Endothelial cell of umbilical vein (primary cell): ENCODE measurements around the gene METTL14. TPM values are rescaled to one million over a fixed set of nuclear protein-coding genes. Genes with fewer than 3 reads are reported as not detected.

Experiments used
- BruUV-seq: library from RNA; stranded (reverse); fragments of 400-500 nt; replicated peaks from 2 replicates; lab custom pipeline; 2021; lab: Mats Ljungman, UMichigan
- CTCF ChIA-PET: fragments of 300-600, 350-600 bp; sonication (Branson Sonifier 250); formaldehyde crosslinking; loops from one replicate; lab custom pipeline; 2021; ENCODE audit warnings: antibody characterized with exemption, inconsistent platforms; lab: Charles Lee
- POLR2A ChIA-PET: fragments of 300-600, 350-600 bp; sonication (Branson Sonifier 250); formaldehyde crosslinking; loops from one replicate; lab custom pipeline; 2021; ENCODE audit warnings: antibody characterized with exemption, inconsistent platforms; lab: Charles Lee
- DNase-seq: peaks from one replicate; pipeline ENCODE4 v3.0.0-alpha.2; 2011; ENCODE audit warnings: low read depth, low spot score
- FAIRE-seq: peaks from 2 replicates; lab custom pipeline; 2011; peaks lifted over from hg19 to GRCh38; lab: Jason Lieb, UNC
- H2AFZ ChIP-seq: 2 replicates; pipeline ENCODE4 v1.6.0; 2012; ENCODE audit warnings: low read depth, low read length, control low read depth, inconsistent platforms
- H3K27ac ChIP-seq: 2 replicates; pipeline ENCODE4 v1.5.1; 2011; ENCODE audit warnings: low read depth, mild to moderate bottlenecking, control low read depth, low read length, moderate library complexity; ENCODE audit not compliant: insufficient read depth
- H3K27me3 ChIP-seq, 2 experiments: 2 replicates each; pipeline versions ENCODE4 v1.6.0 to v1.6.1; 2011; ENCODE audit warnings: low read length in 2 of 2, mixed read lengths in 1 of 2; ENCODE audit not compliant: control insufficient read depth in 2 of 2, insufficient read depth in 2 of 2
- H3K36me3 ChIP-seq, 2 experiments: 2 replicates in 1 of 2; 3 replicates in 1 of 2; pipeline ENCODE4 v1.5.1; 2011; ENCODE audit warnings: low read length in 2 of 2, mild to moderate bottlenecking in 1 of 2, moderate library complexity in 1 of 2; ENCODE audit not compliant: control insufficient read depth in 2 of 2, insufficient read depth in 2 of 2; ENCODE audit errors: extremely low read depth in 1 of 2
- H3K4me1 ChIP-seq: 3 replicates; pipeline ENCODE4 v1.5.1; 2011; ENCODE audit warnings: mild to moderate bottlenecking, low read length; ENCODE audit not compliant: control insufficient read depth, insufficient read depth; ENCODE audit errors: extremely low read depth
- H3K4me2 ChIP-seq: 2 replicates; pipeline ENCODE4 v1.6.1; 2011; ENCODE audit warnings: low read length, control low read depth, mixed read lengths; ENCODE audit not compliant: insufficient read depth
- H3K4me3 ChIP-seq, 3 experiments: fragments of 200-600 bp in 1 of 3; sonication (generic), shearing (Covaris generic) in 1 of 3; replicated peaks in 1 of 3; 2 replicates each; pipeline ENCODE4 v1.5.1; 2011 to 2016; ENCODE audit warnings: control low read depth in 3 of 3, low read length in 3 of 3, mild to moderate bottlenecking in 2 of 3, inconsistent platforms in 1 of 3, low read depth in 1 of 3, moderate library complexity in 1 of 3; ENCODE audit not compliant: insufficient read depth in 1 of 3
- H3K79me2 ChIP-seq: 2 replicates; pipeline ENCODE4 v1.6.0; 2012; ENCODE audit warnings: low read length, inconsistent platforms; ENCODE audit not compliant: control insufficient read depth, insufficient read depth
- H3K9ac ChIP-seq: replicated peaks from 2 replicates; pipeline ENCODE3; 2011; ENCODE audit warnings: low read length, control low read depth; ENCODE audit not compliant: insufficient read depth; ENCODE audit errors: extremely low read depth
- H3K9me1 ChIP-seq: replicated peaks from 3 replicates; pipeline ENCODE4 v1.6.0; 2011; ENCODE audit warnings: mild to moderate bottlenecking, low read length; ENCODE audit not compliant: control insufficient read depth, insufficient read depth; ENCODE audit errors: extremely low read depth
- H3K9me3 ChIP-seq: replicated peaks from 2 replicates; pipeline ENCODE4 v1.5.1; 2012; ENCODE audit warnings: low read length, inconsistent platforms; ENCODE audit not compliant: control insufficient read depth, insufficient read depth
- H4K20me1 ChIP-seq: replicated peaks from 2 replicates; pipeline ENCODE3; 2011; ENCODE audit warnings: mild to moderate bottlenecking, low read length; ENCODE audit not compliant: control insufficient read depth, insufficient read depth; ENCODE audit errors: extremely low read depth
- CTCF ChIP-seq, 2 donors: IDR thresholded peaks; 1 replicate in 1 of 2; 2 replicates in 1 of 2; pipeline ENCODE4 v1.5.1; 2011; ENCODE audit warnings: low read length in 2 of 2, mild to moderate bottlenecking in 2 of 2, moderate library complexity in 2 of 2, control low read depth in 1 of 2, inconsistent platforms in 1 of 2, low read depth in 1 of 2; ENCODE audit not compliant: insufficient read depth in 1 of 2; ENCODE audit errors: extremely low read depth in 1 of 2
- EZH2 ChIP-seq: IDR thresholded peaks from 2 replicates; pipeline ENCODE4 v1.6.1; 2012; ENCODE audit warnings: borderline replicate concordance, low read depth, mild to moderate bottlenecking, moderate library complexity, low read length, inconsistent platforms; ENCODE audit not compliant: severe bottlenecking
- FOS ChIP-seq: IDR thresholded peaks from 2 replicates; pipeline ENCODE4 v1.6.1; 2011; ENCODE audit warnings: mild to moderate bottlenecking, low read length, moderate library complexity, borderline replicate concordance; ENCODE audit not compliant: insufficient read depth
- GATA2 ChIP-seq: IDR thresholded peaks from 2 replicates; pipeline ENCODE4 v1.7.0; 2011; ENCODE audit warnings: low read depth, mild to moderate bottlenecking, moderate library complexity, mixed read lengths, low read length; ENCODE audit not compliant: insufficient read length, insufficient read depth
- JUN ChIP-seq: IDR thresholded peaks from 2 replicates; pipeline ENCODE4 v1.6.1; 2011; ENCODE audit warnings: borderline replicate concordance, low read depth; ENCODE audit not compliant: insufficient read length, insufficient read depth
- MAX ChIP-seq: IDR thresholded peaks from 2 replicates; pipeline ENCODE4 v1.6.1; 2011; ENCODE audit not compliant: insufficient read depth, insufficient read length
- MYC ChIP-seq: IDR thresholded peaks from one replicate; pipeline ENCODE4 v1.6.1; 2011; ENCODE audit warnings: mild to moderate bottlenecking, low read depth, low read length
- POLR2A ChIP-seq: IDR thresholded peaks from 2 replicates; pipeline ENCODE4 v1.6.1; 2012; ENCODE audit warnings: low read depth, mild to moderate bottlenecking, control low read depth, low read length
- POLR2AphosphoS5 ChIP-seq: IDR thresholded peaks from 2 replicates; pipeline ENCODE4 v1.6.1; 2012; ENCODE audit warnings: low read depth, mild to moderate bottlenecking, control low read depth, low read length, moderate library complexity; ENCODE audit not compliant: insufficient read depth
- dilution Hi-C: fragments of 300-500 bp; cut with MboI; formaldehyde crosslinking; loops from one replicate; pipeline ENCODE4 v1.15.0; 2019; ENCODE audit warnings: low sequenced_read_pairs; ENCODE audit not compliant: extremely low pct_ligation_motif_present
- intact Hi-C: fragments of 100-400 bp; cut with micrococcal nuclease; formaldehyde crosslinking; loops from one replicate; pipeline ENCODE4 v1.10.0; 2022
- polyA plus RNA-seq, 4 experiments: library from polyadenylated mRNA; depleted of rRNA in 3 of 4; stranded (reverse) in 3 of 4; unstranded in 1 of 4; fragments of >200 nt; gene quantifications; 2 replicates each; pipeline versions ENCODE4 v1.2.1 to v1.2.3, GENCODE V29; 2011 to 2012; ENCODE audit warnings: missing spikeins in 1 of 4
- total RNA-seq: library from RNA; stranded (reverse); gene quantifications from 2 replicates; pipeline ENCODE4 v1.2.3, GENCODE V29; 2021

METTL14 gene
- total and polyA plus RNA-seq, 2 donors (not counting 3 experiments of a cell fraction or from before 2014, with no cell fraction given) = 6.5 to 38.6 TPM

- Histone ChIP-seq H3K4me2 (no peak overlapping the region), H4K20me1 (no peaks in the 10 kb centered on the region), H3K79me2 (no peaks in the 10 kb centered on the region), H3K4me3 (no peak overlapping the region), H3K4me1 (no peaks in the 10 kb centered on the region), H3K36me3 (peaks cover 15 to 49% of the 10 kb centered on the region in 2 experiments), H3K27me3 (no peaks in the 10 kb centered on the region), H3K9me3 (no peaks in the 10 kb centered on the region), H2AFZ (no peak overlapping the region), H3K9ac (no peak overlapping the region), H3K27ac (no peak overlapping the region), H3K9me1 (no peaks in the 10 kb centered on the region)
- no peak for DNase-seq
- ChIA-PET CTCF (interaction anchor here (0.9 to 1.2 kb wide), 2 partner anchors 8 to 10 kb away, joined by 4 to 6 read pairs; no protein-coding TSS in a partner anchor), POLR2A (no interaction called here)
- FAIRE-seq = no peak
- intact Hi-C loops (no loop called here), dilution Hi-C loops (no loop called here)
- TF ChIP-seq EZH2 (no peak), POLR2AphosphoS5 (no peak), CTCF (IDR thresholded peaks at IDR 0.05; ENCODE audit: extremely low read depth in 1 of 2, insufficient read depth in 1 of 2, low read depth in 1 of 2, low read length in 2 of 2) (no peak), POLR2A (no peak), FOS (no peak), JUN (no peak), GATA2 (no peak), MAX (no peak), MYC (no peak)
- BruUV-seq = no TSS peak
Observed at GRCh38 chr4:118732591-118733330, 47.6 kb downstream of the METTL14 start.
